ENCODE results near the gene ZBTB7A. TPM values are rescaled to one million over a fixed set of nuclear protein-coding genes. Genes with fewer than 3 reads are reported as not detected.

The ZBTB7A gene
- 14.6 and 20.5 TPM in 2 replicates for total RNA-seq
- 17.2 and 18.6 TPM in 2 replicates for polyA plus RNA-seq

DNA sequence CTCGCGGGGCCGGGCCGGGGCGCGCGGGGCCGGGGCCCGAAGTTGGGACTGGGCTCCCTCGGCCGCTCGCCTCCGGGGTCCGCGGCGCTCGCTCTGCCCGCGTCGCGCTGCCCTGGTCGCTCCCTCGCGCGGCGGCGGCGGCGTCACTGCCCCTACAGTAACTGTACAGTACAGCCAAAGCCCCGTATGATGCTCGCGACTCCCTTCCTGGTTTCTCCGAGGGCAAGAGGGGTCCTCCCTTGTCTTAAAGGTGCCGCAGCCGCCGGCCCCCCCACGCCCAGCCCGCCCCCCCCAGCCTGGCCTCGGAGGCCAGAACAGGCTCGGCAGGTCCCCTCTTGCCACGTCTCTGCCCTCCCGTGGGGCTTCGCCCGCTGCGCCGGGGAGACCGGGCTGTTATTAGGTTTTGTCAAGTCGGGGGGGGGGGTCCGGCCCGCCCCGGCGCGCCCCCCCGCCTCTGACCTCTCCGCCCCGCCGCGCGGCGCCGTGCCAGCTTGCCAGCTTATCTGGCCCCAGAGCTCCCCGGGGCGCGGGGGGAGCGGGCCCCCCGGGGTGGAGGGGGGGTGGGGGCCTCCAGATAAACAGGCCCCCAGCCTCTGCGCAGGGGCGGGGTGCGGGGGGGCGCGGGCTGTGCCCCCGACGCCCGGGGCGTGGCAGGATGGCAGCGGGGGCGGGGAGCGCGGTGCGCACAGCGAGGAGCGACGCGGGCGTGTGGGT is at the start of gene ZBTB7A:
ZBTB7A (minus strand) TSS at position 218 of the 714 bp plus-strand sequence. CDS start 11,667 bp downstream, outside the sequence.
- TF ChIP-seq CTCF (IDR thresholded peaks at IDR 0.05; ENCODE audit: low read depth, low read length) = no peak
- peak; percentile 79 to 92 for DNase-seq (ENCODE audit: low read depth in 1 of 2, low spot score in 1 of 2)
- Histone ChIP-seq H3K4me3 (peak within 1 kb of the TSS; percentile 89), H3K36me3 (no peaks in the 10 kb centered on the region), H3K4me1 (ENCODE audit: low read depth) (peaks cover 3% of the 10 kb centered on the region), H3K27ac (peak within 1 kb of the TSS; percentile 90), H3K9me3 (ENCODE audit: low read depth) (no peaks in the 10 kb centered on the region), H3K27me3 (peaks cover 16% of the 10 kb centered on the region)

- Histone ChIP-seq H3K4me3 (no peak overlapping the region), H3K27ac (peak overlapping the region; percentile 70), H3K4me1 (ENCODE audit: low read depth) (peaks cover 11% of the 10 kb centered on the region), H3K9me3 (ENCODE audit: low read depth) (no peaks in the 10 kb centered on the region), H3K36me3 (peaks cover 9% of the 10 kb centered on the region), H3K27me3 (no peaks in the 10 kb centered on the region)
- no peak for DNase-seq (ENCODE audit: low read depth in 1 of 2, low spot score in 1 of 2)
- TF ChIP-seq CTCF (IDR thresholded peaks at IDR 0.05; ENCODE audit: low read depth, low read length) = no peak
Observed at GRCh38 chr19:4115818-4116385, 49.2 kb upstream of the ZBTB7A start.

DNA sequence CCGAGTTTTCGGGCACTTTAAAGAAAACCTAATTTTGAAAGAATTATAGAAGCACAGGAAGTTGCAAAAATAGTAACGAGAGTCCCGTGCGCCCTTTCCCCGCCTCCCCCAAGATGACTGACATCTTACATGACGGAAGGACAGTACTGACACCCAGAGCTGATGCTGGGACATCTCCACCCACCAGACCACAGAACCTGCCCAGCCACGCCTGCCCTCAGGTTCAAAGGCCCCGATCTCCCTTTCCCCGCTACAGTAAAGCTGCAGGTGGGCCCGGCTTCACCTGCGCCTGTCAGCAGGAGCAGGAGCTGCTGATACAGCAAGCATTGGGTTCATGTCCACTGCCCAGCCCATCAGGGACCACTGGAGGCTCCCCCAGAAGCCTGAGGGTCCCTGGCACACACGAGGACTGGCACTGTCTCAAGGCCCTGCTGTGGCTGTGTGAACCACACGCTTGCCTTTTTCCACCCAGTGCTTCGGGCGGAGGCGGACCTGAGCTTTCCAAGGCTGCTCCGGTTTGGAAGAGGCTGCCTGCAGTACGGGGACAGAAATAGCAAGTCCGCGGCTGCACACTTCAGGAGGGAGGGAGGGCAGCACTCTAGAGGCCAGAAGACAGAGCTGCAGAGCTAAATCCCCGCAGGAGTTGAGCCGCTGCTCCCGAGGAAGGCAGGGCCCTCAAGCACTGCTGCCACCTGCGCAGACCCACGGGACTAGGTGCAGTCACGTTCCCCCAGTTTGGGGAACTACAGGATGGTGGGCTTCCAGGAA is 48.5 kb upstream of the ZBTB7A start:
- Histone ChIP-seq H3K27ac (peak overlapping the region; percentile 70), H3K36me3 (peaks cover 12% of the 10 kb centered on the region)

GRCh38 chr19:4114181-4114580 is 47.5 kb upstream of the ZBTB7A start:
- peaks cover 11% of the 10 kb centered on the region for H3K4me1 ChIP-seq (ENCODE audit: low read depth)
- no peaks in the 10 kb centered on the region for H3K9me3 ChIP-seq (ENCODE audit: low read depth)
- no peak for TF ChIP-seq CTCF (IDR thresholded peaks at IDR 0.05; ENCODE audit: low read depth, low read length)
- no peak overlapping the region for H3K4me3 ChIP-seq
- no peaks in the 10 kb centered on the region for H3K27me3 ChIP-seq
- no peak overlapping the region for H3K27ac ChIP-seq
- DNase-seq (ENCODE audit: low read depth in 1 of 2, low spot score in 1 of 2) = no peak
- H3K36me3 ChIP-seq = peaks cover 14% of the 10 kb centered on the region

More for the DNA sequence above, 48.5 kb upstream of the ZBTB7A start:
- peak in 1 of 2 donors; percentile 82 for DNase-seq (ENCODE audit: low read depth in 1 of 2, low spot score in 1 of 2)
- no peaks in the 10 kb centered on the region for H3K9me3 ChIP-seq (ENCODE audit: low read depth)
- TF ChIP-seq CTCF (IDR thresholded peaks at IDR 0.05; ENCODE audit: low read depth, low read length) = no peak
- no peak overlapping the region for H3K4me3 ChIP-seq
- H3K27me3 ChIP-seq = no peaks in the 10 kb centered on the region
- peaks cover 11% of the 10 kb centered on the region for H3K4me1 ChIP-seq (ENCODE audit: low read depth)

DNA sequence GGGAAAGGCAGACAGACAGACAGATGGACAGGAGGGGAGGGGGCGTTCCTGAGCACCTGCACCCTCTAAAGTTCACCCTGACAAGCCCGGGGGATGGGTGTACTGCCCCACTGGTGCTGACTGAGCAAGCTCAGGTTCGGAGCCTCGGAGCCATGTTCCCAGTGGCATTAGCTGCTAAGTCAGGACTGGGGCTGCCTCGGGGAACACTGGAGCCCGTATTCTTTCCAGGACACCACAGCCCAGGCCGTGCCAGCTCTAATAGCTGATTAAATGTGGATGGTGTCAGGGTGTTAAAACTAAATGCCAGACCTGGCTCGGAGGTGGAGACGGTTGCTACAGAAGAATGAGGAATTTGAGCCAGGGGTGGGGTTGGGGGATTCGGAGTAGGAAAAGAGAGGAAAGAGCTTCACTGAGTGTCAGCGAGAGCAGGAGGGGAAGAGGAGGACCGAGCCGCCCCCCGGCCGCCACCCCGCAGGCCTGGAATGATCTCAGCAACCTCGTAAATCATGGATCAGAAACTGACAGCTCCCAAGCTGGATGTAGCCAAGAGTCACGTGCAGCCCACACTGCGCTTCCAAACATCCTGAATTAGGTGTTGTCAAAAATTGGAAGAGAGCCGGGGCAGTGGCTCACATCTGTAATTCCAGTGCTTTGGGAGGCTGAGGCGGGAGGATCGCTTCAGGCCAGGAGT is 46.8 kb upstream of the ZBTB7A start:
- Histone ChIP-seq H3K36me3 (peaks cover 14% of the 10 kb centered on the region), H3K4me3 (no peak overlapping the region), H3K9me3 (ENCODE audit: low read depth) (no peaks in the 10 kb centered on the region), H3K27me3 (no peaks in the 10 kb centered on the region), H3K4me1 (ENCODE audit: low read depth) (peaks cover 11% of the 10 kb centered on the region), H3K27ac (no peak overlapping the region)
- TF ChIP-seq CTCF (IDR thresholded peaks at IDR 0.05; ENCODE audit: low read depth, low read length) = no peak
- no peak for DNase-seq (ENCODE audit: low read depth in 1 of 2, low spot score in 1 of 2)
